GM23338 (cell line): ENCODE data around the gene LIFR. TPM values are rescaled to one million over a fixed set of nuclear protein-coding genes. Genes with fewer than 3 reads are reported as not detected.

ENCODE experiments used
- ATAC-seq: fragments of 200-7000 bp; cut with Tn5 transposase; 3 replicates; pipeline ENCODE4 v1.9.1; 2020
- DNase-seq: peaks from one replicate; pipeline ENCODE4 v3.0.0-alpha.2; 2015; ENCODE audit warnings: low spot score
- H2AFZ ChIP-seq: fragments of 200-600 bp; sonication (generic); 2 replicates; pipeline ENCODE4 v1.8.0; 2016; ENCODE audit warnings: antibody characterized with exemption, mild to moderate bottlenecking, moderate library complexity
- H3F3A ChIP-seq: fragments of 200-600 bp; sonication (generic); replicated peaks from 2 replicates; pipeline ENCODE4 v1.8.0; 2017; ENCODE audit warnings: antibody characterized with exemption, mixed run types, low read depth
- H3K27ac ChIP-seq: fragments of 200-600 bp; sonication (generic); 2 replicates; pipeline ENCODE4 v1.6.1; 2016; ENCODE audit warnings: low read depth
- H3K27me3 ChIP-seq: fragments of 200-600 bp; sonication (generic); 2 replicates; pipeline ENCODE4 v1.8.0; 2016; ENCODE audit warnings: mild to moderate bottlenecking, mixed run types, moderate library complexity; ENCODE audit not compliant: insufficient read depth
- H3K36me3 ChIP-seq: fragments of 200-600 bp; sonication (generic); 2 replicates; pipeline ENCODE4 v1.8.0; 2016; ENCODE audit warnings: mild to moderate bottlenecking; ENCODE audit not compliant: insufficient read depth
- H3K4me1 ChIP-seq: fragments of 200-600 bp; sonication (generic); 2 replicates; pipeline ENCODE4 v1.8.0; 2016; ENCODE audit warnings: mild to moderate bottlenecking, moderate library complexity; ENCODE audit not compliant: insufficient read depth
- H3K4me2 ChIP-seq: fragments of 200-600 bp; sonication (generic); 2 replicates; pipeline ENCODE4 v1.7.1; 2017; ENCODE audit warnings: mixed run types
- H3K4me3 ChIP-seq: fragments of 200-600 bp; sonication (generic); 2 replicates; pipeline ENCODE4 v1.6.1; 2016; ENCODE audit warnings: mixed run types
- H3K79me2 ChIP-seq: fragments of 200-600 bp; sonication (generic); replicated peaks from 2 replicates; pipeline ENCODE4 v1.8.0; 2017; ENCODE audit warnings: mild to moderate bottlenecking; ENCODE audit not compliant: insufficient read depth
- H3K9me2 ChIP-seq: fragments of 200-600 bp; sonication (generic); 2 replicates; pipeline ENCODE4 v1.8.0; 2017; ENCODE audit not compliant: insufficient read depth
- H4K20me1 ChIP-seq: fragments of 200-600 bp; sonication (generic); replicated peaks from 2 replicates; pipeline ENCODE4 v1.8.0; 2017; ENCODE audit warnings: mild to moderate bottlenecking; ENCODE audit not compliant: insufficient read depth
- H3K27ac Mint-ChIP-seq: 2 replicates; pipeline ENCODE4 v1.8.0; 2020; ENCODE audit warnings: inconsistent platforms, mild to moderate bottlenecking, moderate library complexity, mixed read lengths
- H3K27me3 Mint-ChIP-seq: 3 replicates; pipeline ENCODE4 v1.8.0; 2022; ENCODE audit warnings: low read depth, mild to moderate bottlenecking, moderate library complexity, mixed read lengths, inconsistent platforms; ENCODE audit not compliant: insufficient read depth, poor library complexity
- H3K36me3 Mint-ChIP-seq: 3 replicates; pipeline ENCODE4 v1.8.0; 2021; ENCODE audit warnings: low read depth, mild to moderate bottlenecking, inconsistent platforms, moderate library complexity, mixed read lengths
- H3K4me1 Mint-ChIP-seq: 3 replicates; pipeline ENCODE4 v1.8.0; 2020; ENCODE audit warnings: mild to moderate bottlenecking, inconsistent platforms, mixed read lengths
- H3K4me3 Mint-ChIP-seq: 3 replicates; pipeline ENCODE4 v1.8.0; 2021; ENCODE audit warnings: moderate library complexity, mild to moderate bottlenecking, inconsistent platforms, mixed read lengths
- H3K9me3 Mint-ChIP-seq: 3 replicates; pipeline ENCODE4 v1.8.0; 2020; ENCODE audit warnings: moderate library complexity, mild to moderate bottlenecking, inconsistent platforms, mixed read lengths
- CREB1 ChIP-seq: fragments of 250-450 bp; sonication (Bioruptor Pico); IDR thresholded peaks from 2 replicates; pipeline ENCODE4 v1.5.0; 2020; ENCODE audit warnings: low read depth, mild to moderate bottlenecking, moderate library complexity
- EZH2phosphoT487 ChIP-seq: fragments of 200-600 bp; sonication (generic); IDR thresholded peaks from one replicate; pipeline ENCODE4 v1.8.1; 2018; ENCODE audit warnings: antibody characterized with exemption; ENCODE audit not compliant: unreplicated experiment
- NANOG ChIP-seq: IDR thresholded peaks from 2 replicates; pipeline ENCODE4 v1.6.1; 2016; ENCODE audit warnings: antibody characterized with exemption, borderline replicate concordance
- POLR2AphosphoS5 ChIP-seq: IDR thresholded peaks from 2 replicates; pipeline ENCODE4 v1.6.1; 2016; ENCODE audit warnings: antibody characterized with exemption, low read depth
- STAT1 ChIP-seq: IDR thresholded peaks from one replicate; pipeline ENCODE4 v1.6.1; 2016; ENCODE audit warnings: antibody characterized with exemption; ENCODE audit not compliant: unreplicated experiment
- ZNF114 ChIP-seq: fragments of 250-450 bp; sonication (Bioruptor Pico); IDR thresholded peaks from 2 replicates; pipeline ENCODE4 v1.5.0; 2020; ENCODE audit warnings: mild to moderate bottlenecking, moderate library complexity
- ZNF331 ChIP-seq: fragments of 250-450 bp; sonication (Bioruptor Pico); IDR thresholded peaks from 2 replicates; pipeline ENCODE4 v1.5.0; 2020; ENCODE audit warnings: low read depth, mild to moderate bottlenecking, moderate library complexity
- polyA plus RNA-seq: library from polyadenylated mRNA; unstranded; fragments of >200 nt; fragmentation: Nextera tagmentation; extraction: Ambion mirVana; gene quantifications from 2 replicates; pipeline ENCODE4 v1.2.1, GENCODE V29; 2016
- total RNA-seq: library from RNA; depleted of rRNA; stranded (reverse); fragments of >200 nt; shearing (Covaris generic); gene quantifications from 2 replicates; pipeline ENCODE4 v1.2.3, GENCODE V29; 2014
- TF ChIP-seq, protein P1 (sequence below): fragments of 250-450 bp; sonication (Bioruptor Pico); IDR thresholded peaks from 2 replicates; pipeline ENCODE4 v1.5.0; 2020; ENCODE audit warnings: mild to moderate bottlenecking, moderate library complexity
- TF ChIP-seq, protein P2 (sequence below): IDR thresholded peaks from one replicate; pipeline ENCODE4 v1.6.1; 2018; ENCODE audit warnings: antibody characterized with exemption; ENCODE audit not compliant: unreplicated experiment
- TF ChIP-seq, protein P3 (sequence below): IDR thresholded peaks from 2 replicates; pipeline ENCODE4 v1.6.1; 2016; ENCODE audit warnings: antibody characterized with exemption
- TF ChIP-seq, protein P4 (sequence below), 2 experiments: fragments of 200-600 bp in 1 of 2; sonication (generic) in 1 of 2; conservative IDR thresholded peaks; 2 replicates each; pipeline versions ENCODE4 v1.5.1 to v1.6.1; 2016 to 2017; ENCODE audit warnings: antibody characterized with exemption in 2 of 2, low read depth in 2 of 2, mild to moderate bottlenecking in 2 of 2, moderate library complexity in 1 of 2

Gene LIFR
- total and polyA plus RNA-seq, 2 experiments from 2014 or later: 11.0 to 25.2 TPM

DNA sequence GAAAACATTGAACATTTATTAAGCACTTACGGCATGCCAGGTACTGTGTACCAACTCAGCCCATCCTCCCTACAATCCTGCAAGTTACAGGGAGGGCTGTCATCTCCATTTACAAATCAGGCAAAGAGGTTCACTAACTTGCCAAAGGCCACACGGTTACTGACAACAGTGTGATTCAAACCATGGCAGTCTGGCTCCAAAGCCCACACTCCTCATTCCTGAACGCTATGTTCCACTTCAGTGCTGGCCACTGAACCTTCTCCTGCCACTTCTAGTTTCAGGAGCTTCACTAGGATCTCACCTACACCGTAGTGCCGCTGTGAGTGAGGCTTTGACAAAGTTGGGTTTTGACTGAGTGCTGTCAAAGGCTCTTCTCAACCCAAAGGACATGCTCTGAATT is 7.2 kb upstream of the LIFR start (continued):
- TF ChIP-seq, protein P1, sequence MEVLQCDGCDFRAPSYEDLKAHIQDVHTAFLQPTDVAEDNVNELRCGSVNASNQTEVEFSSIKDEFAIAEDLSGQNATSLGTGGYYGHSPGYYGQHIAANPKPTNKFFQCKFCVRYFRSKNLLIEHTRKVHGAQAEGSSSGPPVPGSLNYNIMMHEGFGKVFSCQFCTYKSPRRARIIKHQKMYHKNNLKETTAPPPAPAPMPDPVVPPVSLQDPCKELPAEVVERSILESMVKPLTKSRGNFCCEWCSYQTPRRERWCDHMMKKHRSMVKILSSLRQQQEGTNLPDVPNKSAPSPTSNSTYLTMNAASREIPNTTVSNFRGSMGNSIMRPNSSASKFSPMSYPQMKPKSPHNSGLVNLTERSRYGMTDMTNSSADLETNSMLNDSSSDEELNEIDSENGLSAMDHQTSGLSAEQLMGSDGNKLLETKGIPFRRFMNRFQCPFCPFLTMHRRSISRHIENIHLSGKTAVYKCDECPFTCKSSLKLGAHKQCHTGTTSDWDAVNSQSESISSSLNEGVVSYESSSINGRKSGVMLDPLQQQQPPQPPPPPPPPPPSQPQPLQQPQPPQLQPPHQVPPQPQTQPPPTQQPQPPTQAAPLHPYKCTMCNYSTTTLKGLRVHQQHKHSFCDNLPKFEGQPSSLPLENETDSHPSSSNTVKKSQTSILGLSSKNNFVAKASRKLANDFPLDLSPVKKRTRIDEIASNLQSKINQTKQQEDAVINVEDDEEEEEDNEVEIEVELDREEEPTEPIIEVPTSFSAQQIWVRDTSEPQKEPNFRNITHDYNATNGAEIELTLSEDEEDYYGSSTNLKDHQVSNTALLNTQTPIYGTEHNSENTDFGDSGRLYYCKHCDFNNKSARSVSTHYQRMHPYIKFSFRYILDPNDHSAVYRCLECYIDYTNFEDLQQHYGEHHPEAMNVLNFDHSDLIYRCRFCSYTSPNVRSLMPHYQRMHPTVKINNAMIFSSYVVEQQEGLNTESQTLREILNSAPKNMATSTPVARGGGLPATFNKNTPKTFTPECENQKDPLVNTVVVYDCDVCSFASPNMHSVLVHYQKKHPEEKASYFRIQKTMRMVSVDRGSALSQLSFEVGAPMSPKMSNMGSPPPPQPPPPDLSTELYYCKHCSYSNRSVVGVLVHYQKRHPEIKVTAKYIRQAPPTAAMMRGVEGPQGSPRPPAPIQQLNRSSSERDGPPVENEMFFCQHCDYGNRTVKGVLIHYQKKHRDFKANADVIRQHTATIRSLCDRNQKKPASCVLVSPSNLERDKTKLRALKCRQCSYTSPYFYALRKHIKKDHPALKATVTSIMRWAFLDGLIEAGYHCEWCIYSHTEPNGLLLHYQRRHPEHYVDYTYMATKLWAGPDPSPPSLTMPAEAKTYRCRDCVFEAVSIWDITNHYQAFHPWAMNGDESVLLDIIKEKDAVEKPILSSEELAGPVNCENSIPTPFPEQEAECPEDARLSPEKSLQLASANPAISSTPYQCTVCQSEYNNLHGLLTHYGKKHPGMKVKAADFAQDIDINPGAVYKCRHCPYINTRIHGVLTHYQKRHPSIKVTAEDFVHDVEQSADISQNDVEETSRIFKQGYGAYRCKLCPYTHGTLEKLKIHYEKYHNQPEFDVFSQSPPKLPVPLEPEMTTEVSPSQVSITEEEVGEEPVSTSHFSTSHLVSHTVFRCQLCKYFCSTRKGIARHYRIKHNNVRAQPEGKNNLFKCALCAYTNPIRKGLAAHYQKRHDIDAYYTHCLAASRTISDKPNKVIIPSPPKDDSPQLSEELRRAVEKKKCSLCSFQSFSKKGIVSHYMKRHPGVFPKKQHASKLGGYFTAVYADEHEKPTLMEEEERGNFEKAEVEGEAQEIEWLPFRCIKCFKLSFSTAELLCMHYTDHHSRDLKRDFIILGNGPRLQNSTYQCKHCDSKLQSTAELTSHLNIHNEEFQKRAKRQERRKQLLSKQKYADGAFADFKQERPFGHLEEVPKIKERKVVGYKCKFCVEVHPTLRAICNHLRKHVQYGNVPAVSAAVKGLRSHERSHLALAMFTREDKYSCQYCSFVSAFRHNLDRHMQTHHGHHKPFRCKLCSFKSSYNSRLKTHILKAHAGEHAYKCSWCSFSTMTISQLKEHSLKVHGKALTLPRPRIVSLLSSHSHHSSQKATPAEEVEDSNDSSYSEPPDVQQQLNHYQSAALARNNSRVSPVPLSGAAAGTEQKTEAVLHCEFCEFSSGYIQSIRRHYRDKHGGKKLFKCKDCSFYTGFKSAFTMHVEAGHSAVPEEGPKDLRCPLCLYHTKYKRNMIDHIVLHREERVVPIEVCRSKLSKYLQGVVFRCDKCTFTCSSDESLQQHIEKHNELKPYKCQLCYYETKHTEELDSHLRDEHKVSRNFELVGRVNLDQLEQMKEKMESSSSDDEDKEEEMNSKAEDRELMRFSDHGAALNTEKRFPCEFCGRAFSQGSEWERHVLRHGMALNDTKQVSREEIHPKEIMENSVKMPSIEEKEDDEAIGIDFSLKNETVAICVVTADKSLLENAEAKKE (CRISPR knock-in tag): no peak

DNA sequence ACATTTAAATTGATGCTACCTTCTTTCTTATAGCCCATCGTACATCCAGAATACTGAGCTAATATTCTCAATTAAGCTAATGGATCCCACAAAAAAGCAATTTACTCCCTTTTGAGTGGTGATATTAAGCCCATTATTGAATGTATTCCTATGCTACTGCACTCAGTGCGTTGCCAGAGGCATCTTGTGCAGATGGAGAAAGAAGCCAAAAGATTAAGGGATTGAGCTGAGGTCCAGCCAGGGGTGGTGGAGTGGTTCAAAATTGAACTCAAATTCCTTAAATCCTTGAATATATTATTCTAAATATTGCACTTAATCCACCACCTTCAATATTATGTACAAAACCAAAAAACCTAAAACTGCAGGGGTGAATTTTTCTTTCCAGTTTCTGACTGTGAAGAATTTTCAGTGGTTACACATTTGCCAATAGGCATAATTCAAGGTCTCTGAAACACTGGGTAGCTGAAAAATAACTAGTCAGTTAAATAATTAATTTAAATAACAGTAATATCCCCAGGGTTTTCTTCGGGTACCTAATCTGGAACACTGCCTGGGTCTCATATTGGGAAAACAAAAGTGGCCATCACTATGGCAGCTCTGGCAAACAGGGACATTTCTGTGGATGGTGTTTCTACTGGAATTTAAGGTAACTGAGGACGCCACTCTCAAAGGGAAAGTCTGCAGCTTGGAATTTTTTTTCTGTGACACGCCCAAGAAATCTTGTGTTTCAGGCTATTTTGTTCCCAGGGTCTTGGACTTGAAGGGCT is 6.2 kb upstream of the LIFR start:
- Histone ChIP-seq H2AFZ (no peak overlapping the region), H3K4me1 (peaks cover 3% of the 10 kb centered on the region), H3K36me3 (no peaks in the 10 kb centered on the region), H3K4me3 (no peak overlapping the region), H3K9me2 (no peaks in the 10 kb centered on the region), H4K20me1 (no peaks in the 10 kb centered on the region; the same call in 1 of the 2 replicates), H3F3A (no peaks in the 10 kb centered on the region), H3K27me3 (no peaks in the 10 kb centered on the region), H3K4me2 (no peak overlapping the region), H3K27ac (no peak overlapping the region), H3K79me2 (no peaks in the 10 kb centered on the region)
- Mint-ChIP-seq H3K27me3 (peaks cover 2% of the 10 kb centered on the region), H3K4me3 (no peak overlapping the region), H3K4me1 (peaks cover 5% of the 10 kb centered on the region; the same call in 2 of the 3 replicates), H3K9me3 (no peaks in the 10 kb centered on the region), H3K36me3 (no peaks in the 10 kb centered on the region), H3K27ac (no peak overlapping the region)
- no peak for DNase-seq
- ATAC-seq: no peak
- TF ChIP-seq, protein P2, sequence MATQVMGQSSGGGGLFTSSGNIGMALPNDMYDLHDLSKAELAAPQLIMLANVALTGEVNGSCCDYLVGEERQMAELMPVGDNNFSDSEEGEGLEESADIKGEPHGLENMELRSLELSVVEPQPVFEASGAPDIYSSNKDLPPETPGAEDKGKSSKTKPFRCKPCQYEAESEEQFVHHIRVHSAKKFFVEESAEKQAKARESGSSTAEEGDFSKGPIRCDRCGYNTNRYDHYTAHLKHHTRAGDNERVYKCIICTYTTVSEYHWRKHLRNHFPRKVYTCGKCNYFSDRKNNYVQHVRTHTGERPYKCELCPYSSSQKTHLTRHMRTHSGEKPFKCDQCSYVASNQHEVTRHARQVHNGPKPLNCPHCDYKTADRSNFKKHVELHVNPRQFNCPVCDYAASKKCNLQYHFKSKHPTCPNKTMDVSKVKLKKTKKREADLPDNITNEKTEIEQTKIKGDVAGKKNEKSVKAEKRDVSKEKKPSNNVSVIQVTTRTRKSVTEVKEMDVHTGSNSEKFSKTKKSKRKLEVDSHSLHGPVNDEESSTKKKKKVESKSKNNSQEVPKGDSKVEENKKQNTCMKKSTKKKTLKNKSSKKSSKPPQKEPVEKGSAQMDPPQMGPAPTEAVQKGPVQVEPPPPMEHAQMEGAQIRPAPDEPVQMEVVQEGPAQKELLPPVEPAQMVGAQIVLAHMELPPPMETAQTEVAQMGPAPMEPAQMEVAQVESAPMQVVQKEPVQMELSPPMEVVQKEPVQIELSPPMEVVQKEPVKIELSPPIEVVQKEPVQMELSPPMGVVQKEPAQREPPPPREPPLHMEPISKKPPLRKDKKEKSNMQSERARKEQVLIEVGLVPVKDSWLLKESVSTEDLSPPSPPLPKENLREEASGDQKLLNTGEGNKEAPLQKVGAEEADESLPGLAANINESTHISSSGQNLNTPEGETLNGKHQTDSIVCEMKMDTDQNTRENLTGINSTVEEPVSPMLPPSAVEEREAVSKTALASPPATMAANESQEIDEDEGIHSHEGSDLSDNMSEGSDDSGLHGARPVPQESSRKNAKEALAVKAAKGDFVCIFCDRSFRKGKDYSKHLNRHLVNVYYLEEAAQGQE: no peak
- TF ChIP-seq CREB1 (CRISPR knock-in tag): no peak
- TF ChIP-seq POLR2AphosphoS5: no peak
- TF ChIP-seq, protein P3, sequence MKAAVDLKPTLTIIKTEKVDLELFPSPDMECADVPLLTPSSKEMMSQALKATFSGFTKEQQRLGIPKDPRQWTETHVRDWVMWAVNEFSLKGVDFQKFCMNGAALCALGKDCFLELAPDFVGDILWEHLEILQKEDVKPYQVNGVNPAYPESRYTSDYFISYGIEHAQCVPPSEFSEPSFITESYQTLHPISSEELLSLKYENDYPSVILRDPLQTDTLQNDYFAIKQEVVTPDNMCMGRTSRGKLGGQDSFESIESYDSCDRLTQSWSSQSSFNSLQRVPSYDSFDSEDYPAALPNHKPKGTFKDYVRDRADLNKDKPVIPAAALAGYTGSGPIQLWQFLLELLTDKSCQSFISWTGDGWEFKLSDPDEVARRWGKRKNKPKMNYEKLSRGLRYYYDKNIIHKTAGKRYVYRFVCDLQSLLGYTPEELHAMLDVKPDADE: no peak
- TF ChIP-seq STAT1: no peak
- no peak for TF ChIP-seq NANOG
- TF ChIP-seq ZNF331: no peak
- no peak for TF ChIP-seq ZNF114 (CRISPR knock-in tag)
- TF ChIP-seq, protein P4, sequence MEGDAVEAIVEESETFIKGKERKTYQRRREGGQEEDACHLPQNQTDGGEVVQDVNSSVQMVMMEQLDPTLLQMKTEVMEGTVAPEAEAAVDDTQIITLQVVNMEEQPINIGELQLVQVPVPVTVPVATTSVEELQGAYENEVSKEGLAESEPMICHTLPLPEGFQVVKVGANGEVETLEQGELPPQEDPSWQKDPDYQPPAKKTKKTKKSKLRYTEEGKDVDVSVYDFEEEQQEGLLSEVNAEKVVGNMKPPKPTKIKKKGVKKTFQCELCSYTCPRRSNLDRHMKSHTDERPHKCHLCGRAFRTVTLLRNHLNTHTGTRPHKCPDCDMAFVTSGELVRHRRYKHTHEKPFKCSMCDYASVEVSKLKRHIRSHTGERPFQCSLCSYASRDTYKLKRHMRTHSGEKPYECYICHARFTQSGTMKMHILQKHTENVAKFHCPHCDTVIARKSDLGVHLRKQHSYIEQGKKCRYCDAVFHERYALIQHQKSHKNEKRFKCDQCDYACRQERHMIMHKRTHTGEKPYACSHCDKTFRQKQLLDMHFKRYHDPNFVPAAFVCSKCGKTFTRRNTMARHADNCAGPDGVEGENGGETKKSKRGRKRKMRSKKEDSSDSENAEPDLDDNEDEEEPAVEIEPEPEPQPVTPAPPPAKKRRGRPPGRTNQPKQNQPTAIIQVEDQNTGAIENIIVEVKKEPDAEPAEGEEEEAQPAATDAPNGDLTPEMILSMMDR (conservative IDR thresholded peaks at IDR 0.05; ENCODE audit: low read depth in 2 of 2): no peak
- no peak for TF ChIP-seq EZH2phosphoT487
